Measurements from ENCODE around the gene ADARB2. TPM values are rescaled to one million over a fixed set of nuclear protein-coding genes. Genes with fewer than 3 reads are reported as not detected.
A peak's percentile ranks its signal among the peaks of the same experiment; 100 is the strongest.

ADARB2 gene
- total RNA-seq, 1 experiment from 2014 or later: 0.11 TPM

DNA sequence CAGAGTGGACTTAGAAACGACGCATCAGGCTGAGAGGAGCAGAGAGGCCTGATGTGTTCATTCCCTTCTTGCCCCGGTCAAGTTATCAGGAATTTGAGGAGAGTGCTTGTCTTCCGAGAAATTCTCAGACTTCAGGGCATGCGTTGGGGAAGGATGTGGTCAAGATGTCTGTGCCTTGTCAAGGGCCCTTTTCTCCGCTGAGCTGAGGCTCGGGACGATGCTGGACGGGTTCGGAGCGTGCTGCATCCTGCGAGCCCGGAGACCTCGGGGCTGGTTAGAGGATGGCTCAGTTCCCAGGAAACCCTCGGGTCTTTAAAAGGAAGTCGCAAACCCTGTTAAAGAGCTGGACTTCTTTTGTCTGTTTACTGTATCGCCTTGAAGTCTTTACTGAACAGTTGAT, 325.4 kb downstream of the ADARB2 start:
- no peak for DNase-seq (ENCODE audit: low read depth)

GRCh38 chr10:1411451-1411850, 325.9 kb downstream of the ADARB2 start:
- no peak for DNase-seq (ENCODE audit: low read depth)

GRCh38 chr10:1410469-1411395, 326.6 kb downstream of the ADARB2 start:
- DNase-seq (ENCODE audit: low read depth): no peak

GRCh38 chr10:1410032-1410431, 327.3 kb downstream of the ADARB2 start:
- DNase-seq (ENCODE audit: low read depth): no peak

DNA sequence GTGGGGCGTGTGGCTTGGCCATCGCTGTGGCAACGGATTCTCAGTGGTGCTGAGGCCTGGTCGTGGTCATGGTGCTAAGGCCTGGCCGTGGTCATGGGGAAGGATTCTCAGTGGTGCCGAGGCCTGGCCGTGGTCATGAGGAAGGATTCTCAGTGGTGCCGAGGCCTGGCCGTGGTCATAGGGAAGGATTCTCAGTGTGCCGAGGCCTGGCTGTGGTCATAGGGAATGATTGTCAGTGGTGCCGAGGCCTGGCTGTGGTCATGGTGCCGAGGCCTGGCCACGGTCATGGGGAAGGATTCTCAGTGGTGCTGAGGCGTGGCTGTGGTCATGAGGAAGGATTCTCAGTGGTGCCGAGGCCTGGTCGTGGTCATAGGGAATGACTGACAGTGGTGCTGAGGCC, 327.9 kb downstream of the ADARB2 start:
- no peak for DNase-seq (ENCODE audit: low read depth)

GRCh38 chr10:1408651-1409367, 328.5 kb downstream of the ADARB2 start:
- DNase-seq (ENCODE audit: low read depth): no peak

GRCh38 chr10:1406967-1407945, 330.1 kb downstream of the ADARB2 start:
- no peak for DNase-seq (ENCODE audit: low read depth)

GRCh38 chr10:1406132-1406966, 331.0 kb downstream of the ADARB2 start:
- no peak for DNase-seq (ENCODE audit: low read depth)

GRCh38 chr10:1404323-1405260, 332.7 kb downstream of the ADARB2 start:
- no peak for DNase-seq (ENCODE audit: low read depth)

DNA sequence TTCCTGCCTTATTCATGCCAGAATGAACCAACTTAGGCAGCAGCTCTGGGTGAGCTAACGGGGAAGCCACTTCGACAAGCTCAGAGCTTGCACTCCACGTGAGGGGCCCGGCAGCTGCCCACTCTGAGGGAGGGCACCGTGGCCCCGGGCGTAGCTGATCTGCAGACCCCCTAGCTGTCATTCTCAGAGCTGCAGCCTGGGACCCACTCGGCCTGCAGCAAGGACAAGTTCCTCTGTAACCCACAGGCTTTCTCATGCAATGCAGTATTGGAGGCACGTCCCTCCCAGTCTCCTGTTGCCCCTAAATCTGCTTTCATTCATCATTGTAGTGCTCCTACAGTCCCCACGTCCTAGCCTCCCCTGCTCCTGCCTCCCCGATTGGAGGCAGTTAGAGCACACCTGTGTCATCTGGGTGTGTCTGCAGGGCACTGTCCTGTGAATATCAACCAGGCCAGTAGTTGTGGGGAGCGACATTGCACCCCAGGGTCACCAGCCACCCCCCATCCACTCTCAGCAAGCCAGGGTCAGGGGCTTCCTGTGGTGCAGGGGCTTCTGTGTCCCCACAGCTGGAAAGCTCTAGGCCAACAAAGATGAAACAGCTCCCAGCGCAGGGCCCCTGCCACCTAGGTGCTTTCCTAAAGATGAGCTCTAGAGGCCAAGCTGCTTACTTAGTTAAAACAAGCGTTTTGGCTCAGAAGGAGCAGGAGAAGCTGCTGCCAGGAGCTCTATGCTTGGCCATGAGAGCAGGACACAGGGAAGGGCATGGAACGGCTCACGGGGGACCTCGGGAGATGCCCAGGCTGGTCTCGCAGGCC, 333.6 kb downstream of the ADARB2 start:
- DNase-seq (ENCODE audit: low read depth): no peak

DNA sequence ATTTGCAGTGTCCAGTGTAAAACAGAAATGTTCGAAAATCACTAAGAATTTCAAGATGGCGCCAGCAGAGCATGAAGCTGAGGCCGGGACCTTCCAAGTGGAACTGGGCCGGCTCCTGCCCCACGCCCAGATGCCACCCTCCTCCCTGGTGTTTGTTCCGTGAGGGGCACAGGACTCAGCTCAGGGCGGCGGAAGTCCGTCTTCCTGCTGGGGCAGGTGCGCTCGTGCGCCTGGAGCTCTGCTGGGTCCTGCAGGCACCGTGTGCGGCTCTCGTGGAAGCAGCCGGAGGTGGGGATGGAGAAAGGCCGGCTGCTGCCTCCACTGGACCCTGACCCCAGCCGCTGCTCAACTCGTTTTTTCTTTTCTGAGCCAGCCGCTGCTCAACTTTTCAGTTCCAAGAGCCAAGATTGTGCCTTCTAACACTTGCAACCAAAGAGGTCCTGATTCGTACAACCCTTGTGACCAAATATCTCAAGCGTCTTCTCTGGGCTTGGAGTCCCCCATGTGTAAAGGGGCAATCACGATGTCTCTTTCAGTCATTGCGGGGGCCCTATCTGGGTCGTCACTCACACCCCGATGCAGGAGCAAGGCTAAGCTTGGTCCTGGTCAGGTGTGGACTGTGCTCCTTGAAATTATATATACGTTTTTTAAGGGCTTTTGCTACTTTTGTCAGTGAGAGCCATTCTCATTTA, 334.4 kb downstream of the ADARB2 start:
- no peak for DNase-seq (ENCODE audit: low read depth)

DNA sequence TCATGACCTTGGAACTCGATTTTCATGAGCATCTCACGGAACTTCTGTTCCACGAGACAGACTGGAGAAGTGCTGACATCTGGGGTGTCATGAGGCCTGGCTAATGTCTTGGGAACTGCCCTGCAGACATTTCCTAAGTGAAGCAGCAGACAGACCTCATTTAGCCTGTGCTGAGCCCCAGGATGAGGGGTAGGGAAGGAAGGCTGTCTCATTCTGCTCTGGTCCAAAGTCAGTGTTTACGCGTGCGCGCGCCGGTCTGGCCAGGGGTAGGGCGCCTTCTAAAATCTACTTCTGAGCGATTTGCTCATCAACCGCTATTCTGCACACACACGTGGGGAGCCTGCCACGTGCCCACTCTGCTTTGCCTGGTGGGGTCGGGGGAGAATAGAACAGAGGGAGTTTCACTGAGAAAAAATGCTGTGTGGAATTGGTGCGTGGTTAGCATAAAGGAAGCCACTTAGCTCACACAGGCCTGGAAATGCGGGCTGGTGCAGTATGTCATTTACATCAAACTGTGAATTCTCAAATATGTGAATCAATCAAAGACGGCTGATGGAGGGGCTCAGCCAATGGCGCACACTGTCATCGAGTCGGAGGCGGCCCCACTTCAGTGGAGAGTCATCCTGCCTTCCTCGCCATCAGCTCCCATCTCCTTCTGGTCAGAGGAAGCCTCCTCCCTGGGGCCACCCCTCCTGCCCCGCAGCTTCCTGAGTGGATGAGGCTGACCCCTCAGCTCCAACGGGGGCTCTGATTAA, 335.1 kb downstream of the ADARB2 start:
- no peak for DNase-seq (ENCODE audit: low read depth)

DNA sequence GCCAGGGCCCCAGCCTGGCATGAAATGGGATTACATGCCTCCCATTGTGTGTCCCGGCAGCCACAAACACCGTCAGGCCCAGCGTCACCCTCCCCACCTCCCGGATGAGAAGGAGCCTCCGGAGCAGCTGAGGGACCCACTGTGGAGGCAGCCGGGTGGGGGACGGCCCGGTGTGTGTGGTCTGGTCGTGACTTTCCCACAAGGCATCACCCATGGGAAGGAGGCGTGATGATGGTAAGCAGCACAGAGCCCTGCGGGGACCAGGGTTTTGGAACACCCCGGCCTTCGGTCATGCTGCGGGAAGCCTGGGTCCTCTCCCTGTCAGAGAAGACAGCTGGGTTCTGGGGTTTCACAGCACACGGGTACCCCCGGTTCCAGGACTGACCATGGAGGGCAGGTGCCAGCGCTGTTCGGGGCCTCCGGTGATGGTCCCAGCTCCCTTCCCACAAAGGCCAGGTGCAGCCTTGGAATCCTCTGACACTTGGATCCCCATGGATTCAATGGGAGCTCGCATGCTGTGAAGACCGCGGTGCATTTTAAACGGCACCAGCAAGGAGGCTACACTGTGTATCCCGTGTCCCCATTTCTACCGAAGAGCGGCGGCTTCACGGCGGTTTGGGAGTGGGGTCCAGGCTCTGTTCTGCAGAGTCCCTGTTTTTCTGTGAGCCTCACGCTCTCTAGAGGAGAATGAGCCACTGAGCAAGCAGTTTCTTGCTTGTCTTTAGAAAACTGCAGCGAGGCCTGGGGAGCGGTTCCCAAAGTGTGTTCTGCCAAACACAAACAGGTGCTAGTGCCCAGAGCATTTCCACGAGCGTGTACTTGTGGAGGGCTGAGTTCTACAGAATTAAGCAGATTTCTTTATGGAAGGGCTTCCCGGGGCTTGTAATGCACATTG, 336.0 kb downstream of the ADARB2 start:
- no peak for DNase-seq (ENCODE audit: low read depth)

GRCh38 chr10:1400101-1401070, 336.9 kb downstream of the ADARB2 start:
- DNase-seq (ENCODE audit: low read depth): peak; percentile 64

DNA sequence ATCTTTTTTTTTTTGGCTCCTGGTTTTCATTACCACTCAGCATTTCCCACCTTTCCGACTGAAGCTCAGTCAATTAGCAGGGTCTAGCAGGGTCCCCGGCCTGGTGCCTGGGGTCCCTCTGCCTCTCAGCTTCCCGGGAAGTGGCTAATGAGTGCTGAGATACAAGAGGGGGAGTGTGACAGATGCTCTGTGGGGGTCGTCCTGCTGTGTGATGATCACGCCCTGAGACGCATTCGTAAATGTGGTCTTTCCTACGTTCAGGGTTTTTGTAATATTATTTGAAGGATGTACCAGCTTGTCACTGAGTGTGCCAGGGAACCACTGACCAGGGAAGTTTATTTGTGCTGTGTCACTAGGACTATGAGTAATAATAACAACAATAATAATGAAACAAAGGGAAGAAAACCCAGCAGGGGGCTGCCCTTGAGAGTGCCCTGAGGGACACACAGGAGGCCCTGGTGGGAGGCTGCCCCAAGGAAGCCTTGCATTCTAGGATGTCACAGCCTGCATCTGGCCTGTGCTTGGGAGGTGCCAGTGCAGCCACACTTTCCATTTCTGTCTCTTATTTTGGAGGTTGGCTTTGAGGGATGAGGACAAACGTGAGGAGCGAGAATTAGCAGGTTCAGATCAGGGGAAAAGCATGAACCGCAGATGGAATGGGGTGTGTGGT, 337.8 kb downstream of the ADARB2 start:
- peak; percentile 61 for DNase-seq (ENCODE audit: low read depth)
